ENCODE data around the gene CCDC191. TPM values are rescaled to one million over a fixed set of nuclear protein-coding genes. Genes with fewer than 3 reads are reported as not detected.

The CCDC191 gene
- total RNA-seq, 1 donor from 2014 or later: 4.9 TPM

- Histone ChIP-seq H3K9ac (no peak overlapping the region), H3K27ac (no peak overlapping the region), H4K20me1 (ENCODE audit: low read depth) (no peaks in the 10 kb centered on the region), H3K9me3 (ENCODE audit: low read depth) (no peaks in the 10 kb centered on the region), H3K36me3 (no peaks in the 10 kb centered on the region), H3F3A (ENCODE audit: low read depth) (peaks cover 11% of the 10 kb centered on the region), H3K4me2 (no peak overlapping the region), H3K4me3 (no peak overlapping the region), H3K27me3 (no peaks in the 10 kb centered on the region), H2AFZ (replicated peaks) (no peak overlapping the region), H3K4me1 (peaks cover 30% of the 10 kb centered on the region), H3K79me2 (ENCODE audit: low read depth) (no peaks in the 10 kb centered on the region)
- H3K27me3 Mint-ChIP-seq (ENCODE audit: insufficient read depth, low read depth): no peaks in the 10 kb centered on the region
- DNase-seq (ENCODE audit: low spot score): no peak
- H3K36me3 Mint-ChIP-seq: peaks cover 7% of the 10 kb centered on the region
- H3K9me3 Mint-ChIP-seq: no peaks in the 10 kb centered on the region
- H3K4me1 Mint-ChIP-seq: peaks cover 13% of the 10 kb centered on the region
- no peak overlapping the region for H3K4me3 Mint-ChIP-seq
- H3K27ac Mint-ChIP-seq: no peak overlapping the region
- TF ChIP-seq EZH2 (IDR thresholded peaks at IDR 0.05) (no peak), CTCF (IDR thresholded peaks at IDR 0.05) (no peak), EZH2phosphoT487 (IDR thresholded peaks at IDR 0.05) (no peak)
These were observed 20.4 kb downstream of the CCDC191 start for GRCh38 chr3:114035896-114036295.

DNA sequence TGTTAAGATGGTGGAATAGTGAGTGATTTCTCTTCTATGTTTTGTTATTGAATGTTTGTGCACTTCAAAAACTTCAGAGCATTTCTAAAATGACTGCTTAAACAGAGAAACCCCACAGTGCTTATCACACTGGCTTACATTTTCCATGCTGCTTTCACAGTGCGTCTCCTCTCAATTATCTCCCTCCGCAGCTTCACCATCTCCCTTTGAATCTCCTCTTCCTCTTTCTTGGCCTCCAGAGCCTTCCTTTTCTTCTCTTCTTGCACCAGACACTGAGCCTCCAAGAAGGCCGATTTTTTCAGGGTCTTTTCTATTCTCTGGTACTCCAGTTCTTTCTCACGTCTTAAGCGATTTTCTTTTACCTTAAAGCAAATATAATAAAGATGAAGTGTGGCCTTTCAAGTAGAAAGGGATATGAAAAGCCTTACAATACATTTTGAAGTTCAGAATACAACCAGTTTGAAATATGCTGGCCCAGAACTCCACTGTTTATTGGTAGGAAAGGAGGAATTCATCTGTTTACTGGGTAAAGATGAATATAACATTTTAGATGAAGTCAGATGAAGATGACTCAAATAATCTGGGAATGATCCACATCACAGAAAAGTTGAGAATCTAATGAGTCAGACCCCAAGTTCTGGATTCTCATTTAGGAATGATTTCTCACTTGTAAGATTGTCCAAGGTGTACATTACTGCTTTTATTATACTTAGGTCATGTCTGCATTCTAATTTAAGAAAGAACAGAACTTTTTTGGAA is 21.4 kb downstream of the CCDC191 start:
- H3K9me3 Mint-ChIP-seq: no peaks in the 10 kb centered on the region
- H3K27me3 ChIP-seq: no peaks in the 10 kb centered on the region
- H3K9me3 ChIP-seq (ENCODE audit: low read depth): no peaks in the 10 kb centered on the region
- H3K4me2 ChIP-seq: peak overlapping the region; percentile 51
- H3K79me2 ChIP-seq (ENCODE audit: low read depth): no peaks in the 10 kb centered on the region
- no peak overlapping the region for H3K4me3 Mint-ChIP-seq
- no peaks in the 10 kb centered on the region for H3K36me3 ChIP-seq
- H3K27me3 Mint-ChIP-seq (ENCODE audit: insufficient read depth, low read depth): no peaks in the 10 kb centered on the region
- no peak overlapping the region for H3K27ac Mint-ChIP-seq
- TF ChIP-seq EZH2 (IDR thresholded peaks at IDR 0.05) (no peak), EZH2phosphoT487 (IDR thresholded peaks at IDR 0.05) (no peak)
- H3F3A ChIP-seq (ENCODE audit: low read depth): peaks cover 11% of the 10 kb centered on the region
- no peak overlapping the region for H3K9ac ChIP-seq
- no peak overlapping the region for H2AFZ ChIP-seq (replicated peaks)
- H3K4me1 Mint-ChIP-seq: peaks cover 13% of the 10 kb centered on the region
- no peak overlapping the region for H3K4me3 ChIP-seq
- H3K36me3 Mint-ChIP-seq: peaks cover 7% of the 10 kb centered on the region
- no peak for DNase-seq (ENCODE audit: low spot score)
- no peaks in the 10 kb centered on the region for H4K20me1 ChIP-seq (ENCODE audit: low read depth)
- peaks cover 30% of the 10 kb centered on the region for H3K4me1 ChIP-seq
- H3K27ac ChIP-seq: no peak overlapping the region

DNA sequence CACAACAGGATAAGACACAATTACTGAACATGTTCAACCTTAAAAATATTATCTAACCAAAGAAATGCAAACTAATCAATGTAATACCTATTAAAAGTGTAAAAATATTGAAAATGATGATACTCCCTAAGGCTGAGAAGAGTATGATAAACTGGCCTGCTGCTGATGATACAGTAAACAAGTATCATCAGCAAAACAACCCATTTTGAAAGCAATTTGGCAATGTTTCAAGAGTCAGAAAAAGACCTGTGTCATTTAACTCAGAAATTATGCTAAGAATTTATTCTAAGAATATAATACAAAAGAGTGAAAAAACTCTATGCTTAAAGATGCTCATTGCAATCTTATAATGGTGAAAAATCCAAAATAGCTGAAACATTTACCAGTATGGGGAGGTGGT is 22.1 kb downstream of the CCDC191 start:
- H3K9ac ChIP-seq: no peak overlapping the region
- DNase-seq (ENCODE audit: low spot score): no peak
- H4K20me1 ChIP-seq (ENCODE audit: low read depth): no peaks in the 10 kb centered on the region
- H3K4me2 ChIP-seq: peak overlapping the region; percentile 51
- no peak overlapping the region for H2AFZ ChIP-seq (replicated peaks)
- no peak overlapping the region for H3K27ac ChIP-seq
- peaks cover 13% of the 10 kb centered on the region for H3K4me1 Mint-ChIP-seq
- no peaks in the 10 kb centered on the region for H3K36me3 ChIP-seq
- H3K4me3 ChIP-seq: no peak overlapping the region
- H3K27me3 Mint-ChIP-seq (ENCODE audit: insufficient read depth, low read depth): no peaks in the 10 kb centered on the region
- no peaks in the 10 kb centered on the region for H3K9me3 ChIP-seq (ENCODE audit: low read depth)
- TF ChIP-seq CTCF (IDR thresholded peaks at IDR 0.05) (no peak), EZH2 (IDR thresholded peaks at IDR 0.05) (no peak), EZH2phosphoT487 (IDR thresholded peaks at IDR 0.05) (no peak)
- H3K4me3 Mint-ChIP-seq: no peak overlapping the region
- H3F3A ChIP-seq (ENCODE audit: low read depth): peaks cover 11% of the 10 kb centered on the region
- H3K4me1 ChIP-seq: peaks cover 30% of the 10 kb centered on the region
- no peaks in the 10 kb centered on the region for H3K79me2 ChIP-seq (ENCODE audit: low read depth)
- H3K27me3 ChIP-seq: no peaks in the 10 kb centered on the region
- no peaks in the 10 kb centered on the region for H3K9me3 Mint-ChIP-seq
- no peak overlapping the region for H3K27ac Mint-ChIP-seq
- peaks cover 7% of the 10 kb centered on the region for H3K36me3 Mint-ChIP-seq

GRCh38 chr3:114033721-114034120 is 22.6 kb downstream of the CCDC191 start:
- H3K79me2 ChIP-seq (ENCODE audit: low read depth): no peaks in the 10 kb centered on the region
- peak overlapping the region; percentile 51 for H3K4me2 ChIP-seq
- no peaks in the 10 kb centered on the region for H3K27me3 ChIP-seq
- TF ChIP-seq EZH2 (IDR thresholded peaks at IDR 0.05): no peak
- TF ChIP-seq CTCF (IDR thresholded peaks at IDR 0.05): no peak
- no peak for TF ChIP-seq EZH2phosphoT487 (IDR thresholded peaks at IDR 0.05)
- Mint-ChIP-seq H3K4me1 (peaks cover 13% of the 10 kb centered on the region), H3K4me3 (no peak overlapping the region), H3K27ac (no peak overlapping the region), H3K9me3 (no peaks in the 10 kb centered on the region), H3K36me3 (peaks cover 7% of the 10 kb centered on the region), H3K27me3 (ENCODE audit: insufficient read depth, low read depth) (no peaks in the 10 kb centered on the region)
- H3K4me1 ChIP-seq: peaks cover 30% of the 10 kb centered on the region
- H3K9me3 ChIP-seq (ENCODE audit: low read depth): no peaks in the 10 kb centered on the region
- H3K4me3 ChIP-seq: no peak overlapping the region
- H3F3A ChIP-seq (ENCODE audit: low read depth): peaks cover 11% of the 10 kb centered on the region
- no peaks in the 10 kb centered on the region for H4K20me1 ChIP-seq (ENCODE audit: low read depth)
- H3K9ac ChIP-seq: no peak overlapping the region
- no peaks in the 10 kb centered on the region for H3K36me3 ChIP-seq
- DNase-seq (ENCODE audit: low spot score): peak; percentile 59
- H3K27ac ChIP-seq: peak overlapping the region; percentile 23
- H2AFZ ChIP-seq (replicated peaks): no peak overlapping the region

All from neural progenitor cell (in vitro differentiated cells).